Measurements from ENCODE around the gene TMEM82. TPM values are rescaled to one million over a fixed set of nuclear protein-coding genes. Genes with fewer than 3 reads are reported as not detected.

Gene TMEM82
- polyA plus RNA-seq, 1 experiment: not detected

DNA sequence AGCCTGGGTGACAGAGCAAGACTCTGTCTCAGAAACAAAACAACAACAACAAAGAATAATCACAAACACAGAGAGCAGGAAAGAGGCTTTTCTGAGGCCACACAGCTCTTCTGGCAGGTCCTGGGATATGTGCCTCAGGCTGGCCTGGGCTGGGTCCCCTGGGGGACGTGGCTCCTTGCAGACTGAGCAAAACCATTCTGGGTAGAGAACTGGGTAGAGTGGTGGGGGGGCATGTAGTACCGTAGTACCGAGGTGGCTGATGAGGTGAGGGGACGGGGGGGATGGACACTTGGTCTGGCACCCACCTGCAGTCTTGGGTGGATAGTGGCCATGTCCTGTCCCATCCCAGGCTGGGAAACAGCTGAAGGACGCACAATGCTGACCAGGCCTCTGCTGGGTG lies 6.0 kb downstream of the TMEM82 start:
- CTCF ChIA-PET: interaction anchor here (0.5 kb wide), 1 partner anchor 154 kb away, joined by 3 read pairs; no protein-coding TSS in a partner anchor

DNA sequence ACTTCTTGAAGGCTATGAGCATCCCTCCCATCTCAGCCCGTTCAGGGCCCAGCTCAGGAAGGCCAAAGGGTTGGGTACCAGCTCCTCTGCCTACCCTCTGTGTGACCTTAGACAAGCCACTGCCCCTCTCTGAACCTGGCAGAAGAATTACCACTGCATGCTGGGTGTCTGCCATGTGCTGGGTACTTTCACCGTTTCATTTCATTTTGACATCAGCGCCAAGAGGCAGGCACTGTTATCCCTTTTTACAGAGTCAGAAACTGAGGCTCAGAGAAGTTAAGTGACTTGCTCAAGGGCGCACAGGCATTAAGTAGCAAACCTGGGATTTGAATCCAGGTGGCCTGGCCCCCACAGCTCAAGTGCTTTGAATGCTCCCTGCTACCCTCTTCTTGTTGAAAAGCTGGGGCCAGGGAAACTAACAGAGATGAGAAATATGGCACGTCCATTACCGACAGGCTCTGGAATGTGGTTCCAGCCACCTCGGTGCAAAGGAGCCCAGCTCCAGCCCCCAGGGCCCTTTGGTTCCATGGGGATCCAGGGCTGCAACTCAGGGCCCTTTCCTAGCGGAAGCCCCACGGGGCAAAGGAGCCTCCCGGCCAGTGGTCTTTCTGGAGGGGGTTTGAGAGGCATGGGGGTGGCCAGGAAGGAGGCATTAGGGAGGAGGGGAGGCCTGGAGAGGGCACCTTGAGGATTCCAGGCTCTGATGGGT lies 6.5 kb downstream of the TMEM82 start:
- Histone ChIP-seq H3K27ac (ENCODE audit: low read depth, low read length) (no peak overlapping the region), H3K9me3 (ENCODE audit: control insufficient read depth, insufficient read depth, low read length) (no peaks in the 10 kb centered on the region), H3K4me3 (ENCODE audit: low read depth, low read length) (no peak overlapping the region), H3K27me3 (ENCODE audit: control insufficient read depth, insufficient read depth, low read length) (no peaks in the 10 kb centered on the region)
- no peak for DNase-seq (ENCODE audit: low read depth, low spot score)
- POLR2A ChIA-PET: no interaction called here
- TF ChIP-seq, protein P1, sequence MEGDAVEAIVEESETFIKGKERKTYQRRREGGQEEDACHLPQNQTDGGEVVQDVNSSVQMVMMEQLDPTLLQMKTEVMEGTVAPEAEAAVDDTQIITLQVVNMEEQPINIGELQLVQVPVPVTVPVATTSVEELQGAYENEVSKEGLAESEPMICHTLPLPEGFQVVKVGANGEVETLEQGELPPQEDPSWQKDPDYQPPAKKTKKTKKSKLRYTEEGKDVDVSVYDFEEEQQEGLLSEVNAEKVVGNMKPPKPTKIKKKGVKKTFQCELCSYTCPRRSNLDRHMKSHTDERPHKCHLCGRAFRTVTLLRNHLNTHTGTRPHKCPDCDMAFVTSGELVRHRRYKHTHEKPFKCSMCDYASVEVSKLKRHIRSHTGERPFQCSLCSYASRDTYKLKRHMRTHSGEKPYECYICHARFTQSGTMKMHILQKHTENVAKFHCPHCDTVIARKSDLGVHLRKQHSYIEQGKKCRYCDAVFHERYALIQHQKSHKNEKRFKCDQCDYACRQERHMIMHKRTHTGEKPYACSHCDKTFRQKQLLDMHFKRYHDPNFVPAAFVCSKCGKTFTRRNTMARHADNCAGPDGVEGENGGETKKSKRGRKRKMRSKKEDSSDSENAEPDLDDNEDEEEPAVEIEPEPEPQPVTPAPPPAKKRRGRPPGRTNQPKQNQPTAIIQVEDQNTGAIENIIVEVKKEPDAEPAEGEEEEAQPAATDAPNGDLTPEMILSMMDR (IDR thresholded peaks at IDR 0.05; ENCODE audit: low read depth, low read length): no peak
- CTCF ChIA-PET: interaction anchor here (0.5 kb wide), 1 partner anchor 155 kb away, joined by 3 read pairs; no protein-coding TSS in a partner anchor

More for the DNA sequence above, 6.0 kb downstream of the TMEM82 start:
- DNase-seq (ENCODE audit: low read depth, low spot score): no peak
- Histone ChIP-seq H3K27ac (ENCODE audit: low read depth, low read length) (no peak overlapping the region), H3K4me3 (ENCODE audit: low read depth, low read length) (no peak overlapping the region), H3K9me3 (ENCODE audit: control insufficient read depth, insufficient read depth, low read length) (no peaks in the 10 kb centered on the region), H3K27me3 (ENCODE audit: control insufficient read depth, insufficient read depth, low read length) (no peaks in the 10 kb centered on the region)
- POLR2A ChIA-PET: no interaction called here
- TF ChIP-seq, protein P1 (IDR thresholded peaks at IDR 0.05; ENCODE audit: low read depth, low read length): no peak

DNA sequence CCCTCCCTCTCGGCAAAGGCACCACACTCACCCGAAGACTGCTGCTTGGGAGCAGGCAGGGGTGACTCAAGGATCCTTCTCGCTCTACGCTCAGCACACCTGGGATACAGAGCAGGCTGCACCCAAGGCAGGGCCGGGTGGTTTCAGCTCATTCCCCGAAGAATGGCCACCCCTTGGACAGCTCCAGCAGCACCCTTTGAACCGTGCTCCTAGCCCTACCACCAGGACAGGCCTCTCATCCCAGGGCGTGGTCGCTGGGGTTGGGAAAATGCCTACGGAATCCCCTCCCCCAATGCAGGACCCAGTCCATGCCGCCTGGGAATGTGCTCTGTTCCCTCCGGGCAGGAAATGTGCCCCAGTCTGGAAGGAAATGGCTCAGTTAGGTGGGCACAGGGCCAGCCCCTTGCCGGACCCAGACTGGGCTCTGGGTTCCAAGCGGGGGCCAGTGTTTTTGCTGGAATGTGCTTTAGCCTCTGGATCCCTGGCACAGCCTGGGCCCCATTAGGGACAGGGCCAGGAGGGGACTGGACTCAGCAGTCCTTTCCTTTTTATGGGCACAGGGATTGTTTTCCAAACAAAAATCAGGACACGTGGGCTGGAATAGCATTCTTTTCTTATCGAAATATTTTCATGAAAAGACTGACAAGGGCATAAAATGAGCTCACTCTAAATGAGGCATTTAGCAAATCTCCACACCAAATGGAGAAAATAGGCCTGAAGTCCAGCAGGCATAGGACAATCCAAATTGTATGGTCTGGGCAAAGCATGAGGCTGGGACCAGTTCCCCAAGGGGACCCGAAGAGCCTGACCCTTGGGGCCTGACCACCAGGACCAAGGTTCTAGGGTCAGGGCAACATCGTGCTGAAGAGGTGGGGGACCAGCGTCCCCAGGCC lies 7.3 kb downstream of the TMEM82 start:
- Histone ChIP-seq H3K27me3 (ENCODE audit: control insufficient read depth, insufficient read depth, low read length) (no peaks in the 10 kb centered on the region), H3K4me3 (ENCODE audit: low read depth, low read length) (no peak overlapping the region), H3K27ac (ENCODE audit: low read depth, low read length) (no peak overlapping the region), H3K9me3 (ENCODE audit: control insufficient read depth, insufficient read depth, low read length) (no peaks in the 10 kb centered on the region)
- TF ChIP-seq, protein P1 (IDR thresholded peaks at IDR 0.05; ENCODE audit: low read depth, low read length): no peak
- POLR2A ChIA-PET: no interaction called here
- CTCF ChIA-PET: interaction anchor here (0.7 kb wide), 1 partner anchor 8 kb away, joined by 5 read pairs; no protein-coding TSS in a partner anchor
- DNase-seq (ENCODE audit: low read depth, low spot score): no peak

DNA sequence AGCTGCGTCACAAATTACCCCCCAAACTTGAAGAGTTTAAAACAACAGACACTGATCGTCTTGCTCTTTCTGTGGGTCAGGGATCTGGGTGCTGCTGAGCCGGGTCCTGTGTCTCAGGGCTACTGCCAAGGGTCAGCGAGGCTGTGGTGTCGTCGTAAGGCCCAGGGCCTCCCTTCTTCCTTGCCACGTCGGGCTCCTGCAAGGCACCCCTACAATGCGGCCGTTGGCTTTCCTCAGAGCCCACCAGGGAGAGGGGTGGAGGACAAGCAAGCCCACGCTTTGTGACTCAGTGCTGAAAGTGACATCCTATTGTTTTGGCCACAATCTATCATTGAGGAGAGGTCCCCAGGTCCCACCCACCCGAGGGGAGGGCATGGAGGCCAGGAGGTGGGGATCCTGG lies 8.6 kb downstream of the TMEM82 start:
- ChIA-PET POLR2A (no interaction called here), CTCF (interaction anchor here (0.6 kb wide), 1 partner anchor 10 kb away, joined by 5 read pairs; no protein-coding TSS in a partner anchor)
- Histone ChIP-seq H3K9me3 (ENCODE audit: control insufficient read depth, insufficient read depth, low read length) (no peaks in the 10 kb centered on the region), H3K27me3 (ENCODE audit: control insufficient read depth, insufficient read depth, low read length) (peaks cover 3% of the 10 kb centered on the region), H3K27ac (ENCODE audit: low read depth, low read length) (no peak overlapping the region), H3K4me3 (ENCODE audit: low read depth, low read length) (no peak overlapping the region)
- DNase-seq (ENCODE audit: low read depth, low spot score): no peak
- TF ChIP-seq, protein P1 (IDR thresholded peaks at IDR 0.05; ENCODE audit: low read depth, low read length): no peak

Data from AG04450 (cell line).